Keratinocyte (primary cell): ENCODE data around the gene ZNF407.

ENCODE experiments used
- EZH2 ChIP-seq: IDR thresholded peaks from one replicate; pipeline ENCODE4 v1.6.1; 2012; ENCODE audit warnings: inconsistent platforms, mild to moderate bottlenecking, low read length, moderate library complexity
- TF ChIP-seq, protein P1 (sequence below), 3 experiments: IDR thresholded peaks in 1 of 3; conservative IDR thresholded peaks in 1 of 3; optimal IDR thresholded peaks in 1 of 3; 2 replicates in 2 of 3; 3 replicates in 1 of 3; pipeline versions ENCODE3 to v1.5.1; 2011; ENCODE audit warnings: low read length in 3 of 3, mild to moderate bottlenecking in 3 of 3, moderate library complexity in 2 of 3, control low read depth in 1 of 3, inconsistent platforms in 1 of 3; ENCODE audit not compliant: insufficient read depth in 2 of 3; ENCODE audit errors: extremely low read depth in 1 of 3

- TF ChIP-seq, protein P1, sequence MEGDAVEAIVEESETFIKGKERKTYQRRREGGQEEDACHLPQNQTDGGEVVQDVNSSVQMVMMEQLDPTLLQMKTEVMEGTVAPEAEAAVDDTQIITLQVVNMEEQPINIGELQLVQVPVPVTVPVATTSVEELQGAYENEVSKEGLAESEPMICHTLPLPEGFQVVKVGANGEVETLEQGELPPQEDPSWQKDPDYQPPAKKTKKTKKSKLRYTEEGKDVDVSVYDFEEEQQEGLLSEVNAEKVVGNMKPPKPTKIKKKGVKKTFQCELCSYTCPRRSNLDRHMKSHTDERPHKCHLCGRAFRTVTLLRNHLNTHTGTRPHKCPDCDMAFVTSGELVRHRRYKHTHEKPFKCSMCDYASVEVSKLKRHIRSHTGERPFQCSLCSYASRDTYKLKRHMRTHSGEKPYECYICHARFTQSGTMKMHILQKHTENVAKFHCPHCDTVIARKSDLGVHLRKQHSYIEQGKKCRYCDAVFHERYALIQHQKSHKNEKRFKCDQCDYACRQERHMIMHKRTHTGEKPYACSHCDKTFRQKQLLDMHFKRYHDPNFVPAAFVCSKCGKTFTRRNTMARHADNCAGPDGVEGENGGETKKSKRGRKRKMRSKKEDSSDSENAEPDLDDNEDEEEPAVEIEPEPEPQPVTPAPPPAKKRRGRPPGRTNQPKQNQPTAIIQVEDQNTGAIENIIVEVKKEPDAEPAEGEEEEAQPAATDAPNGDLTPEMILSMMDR (optimal IDR thresholded peaks at IDR 0.05 in 1 of 3, IDR thresholded peaks at IDR 0.05 in 1 of 3, conservative IDR thresholded peaks at IDR 0.05 in 1 of 3; ENCODE audit: extremely low read depth in 1 of 3, insufficient read depth in 2 of 3, low read length in 3 of 3) = no peak
- TF ChIP-seq EZH2 = no peak
Observed at GRCh38 chr18:74661008-74661407, 63.3 kb downstream of the ZNF407 start.
